Epidermal melanocyte (primary cell): ENCODE measurements around the gene MIEF1.
A peak's percentile ranks its signal among the peaks of the same experiment; 100 is the strongest.

Experiments used
- DNase-seq: peaks from one replicate; pipeline ENCODE4 v3.0.0; 2011; ENCODE audit warnings: low spot score; ENCODE audit not compliant: insufficient read length

Gene MIEF1

DNA sequence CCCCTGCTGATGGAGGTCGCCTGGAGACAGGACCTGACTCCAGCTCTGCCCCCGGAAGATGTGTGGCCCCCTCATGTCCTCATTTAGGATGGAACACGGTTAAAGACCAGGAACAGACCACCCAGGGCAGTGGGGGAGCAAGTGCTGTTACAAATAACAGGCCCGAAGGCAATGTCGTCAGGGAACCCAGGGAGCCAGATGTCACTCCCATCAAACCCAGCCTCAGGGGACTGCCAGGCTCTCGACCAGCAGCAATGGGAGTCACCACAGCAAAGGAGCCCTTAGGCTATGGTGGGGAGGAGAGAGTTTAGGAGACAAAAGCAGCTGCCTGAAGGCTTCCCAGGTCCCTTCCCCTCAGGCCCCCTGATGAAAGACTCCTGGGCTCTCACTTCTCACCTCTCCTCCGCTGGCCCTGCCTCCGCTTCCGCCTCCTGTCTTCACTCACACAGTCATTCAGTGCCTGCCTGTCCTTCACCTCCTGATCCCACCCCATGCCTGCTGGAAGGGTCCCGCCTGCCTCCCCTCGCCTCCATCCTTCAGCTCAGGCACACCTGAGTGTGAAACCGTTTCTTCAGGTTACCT lies 26.1 kb downstream of the MIEF1 start:
- no peak for DNase-seq

GRCh38 chr22:39528681-39529486 lies 26.8 kb downstream of the MIEF1 start:
- peak; percentile 74 for DNase-seq

GRCh38 chr22:39529487-39529851 lies 27.4 kb downstream of the MIEF1 start:
- DNase-seq = no peak

DNA sequence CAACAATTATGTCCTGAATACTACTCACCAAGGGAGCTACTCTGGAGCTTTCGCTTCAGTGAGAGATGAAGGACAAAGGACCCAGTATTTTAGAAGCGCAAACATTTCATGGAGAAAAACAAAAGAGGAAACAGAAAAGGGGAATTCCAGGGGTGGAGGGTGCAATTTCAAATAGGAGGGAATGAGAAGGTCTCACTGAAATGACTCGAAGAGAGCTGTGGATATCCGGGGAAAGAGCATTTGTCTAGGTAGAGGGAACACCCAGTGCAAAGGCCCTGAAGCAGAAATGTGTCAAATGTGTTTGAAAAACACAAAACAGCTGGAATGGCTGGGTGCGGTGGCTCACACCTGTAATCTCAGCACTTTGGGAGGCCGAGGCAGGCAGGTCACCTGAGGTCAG lies 28.0 kb downstream of the MIEF1 start:
- no peak for DNase-seq

GRCh38 chr22:39530692-39531331 lies 28.7 kb downstream of the MIEF1 start:
- no peak for DNase-seq

GRCh38 chr22:39532215-39533073 lies 30.4 kb downstream of the MIEF1 start, which contains the start of gene RPS19BP1:
TSS of gene RPS19BP1 (minus strand) at chr22:39532748. CDS start at chr22:39532738, 10 bp downstream.
- peak; percentile 94 for DNase-seq

GRCh38 chr22:39534092-39534506 lies 32.0 kb downstream of the MIEF1 start:
- no peak for DNase-seq

GRCh38 chr22:39534591-39535356 lies 32.7 kb downstream of the MIEF1 start:
- DNase-seq = peak; percentile 68

GRCh38 chr22:39535357-39535725 lies 33.3 kb downstream of the MIEF1 start:
- no peak for DNase-seq

DNA sequence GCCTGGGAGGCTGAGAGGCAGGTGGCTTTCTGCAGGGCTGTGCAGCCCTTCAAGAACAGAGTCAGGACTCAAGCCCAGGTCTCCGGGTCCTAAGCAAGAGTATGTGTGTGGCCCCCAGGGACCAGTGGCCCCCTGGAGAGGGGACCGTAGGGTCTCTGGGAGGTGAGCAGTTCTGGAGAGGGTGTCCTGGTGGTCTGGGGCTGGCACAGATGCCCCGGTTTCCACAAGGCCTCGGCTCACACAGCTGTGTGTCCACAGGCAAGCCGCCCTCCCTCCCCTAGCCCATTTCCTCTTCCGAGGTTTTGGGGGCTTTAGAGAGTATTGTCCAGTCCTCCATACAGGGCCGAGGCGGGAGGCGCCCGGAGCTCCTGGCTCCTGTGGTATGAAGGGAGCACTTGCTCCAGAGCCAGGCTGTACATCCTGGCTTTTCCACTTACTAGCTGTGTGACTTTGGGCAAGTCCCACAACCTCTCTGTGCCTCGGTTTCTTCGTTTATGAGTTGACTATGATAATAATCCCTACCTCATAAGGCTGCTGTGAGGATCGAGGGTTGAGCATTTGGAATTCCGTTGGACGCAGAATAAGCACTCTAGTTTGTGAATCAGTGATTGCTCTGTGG lies 33.9 kb downstream of the MIEF1 start:
- no peak for DNase-seq

GRCh38 chr22:39536711-39537110 lies 34.6 kb downstream of the MIEF1 start:
- no peak for DNase-seq

GRCh38 chr22:39537975-39538374 lies 35.9 kb downstream of the MIEF1 start:
- DNase-seq = no peak

GRCh38 chr22:39543095-39543494 lies 41.0 kb downstream of the MIEF1 start:
- DNase-seq = no peak

- DNase-seq = no peak
Observed at GRCh38 chr22:39545386-39546365, 43.6 kb downstream of the MIEF1 start.

DNA sequence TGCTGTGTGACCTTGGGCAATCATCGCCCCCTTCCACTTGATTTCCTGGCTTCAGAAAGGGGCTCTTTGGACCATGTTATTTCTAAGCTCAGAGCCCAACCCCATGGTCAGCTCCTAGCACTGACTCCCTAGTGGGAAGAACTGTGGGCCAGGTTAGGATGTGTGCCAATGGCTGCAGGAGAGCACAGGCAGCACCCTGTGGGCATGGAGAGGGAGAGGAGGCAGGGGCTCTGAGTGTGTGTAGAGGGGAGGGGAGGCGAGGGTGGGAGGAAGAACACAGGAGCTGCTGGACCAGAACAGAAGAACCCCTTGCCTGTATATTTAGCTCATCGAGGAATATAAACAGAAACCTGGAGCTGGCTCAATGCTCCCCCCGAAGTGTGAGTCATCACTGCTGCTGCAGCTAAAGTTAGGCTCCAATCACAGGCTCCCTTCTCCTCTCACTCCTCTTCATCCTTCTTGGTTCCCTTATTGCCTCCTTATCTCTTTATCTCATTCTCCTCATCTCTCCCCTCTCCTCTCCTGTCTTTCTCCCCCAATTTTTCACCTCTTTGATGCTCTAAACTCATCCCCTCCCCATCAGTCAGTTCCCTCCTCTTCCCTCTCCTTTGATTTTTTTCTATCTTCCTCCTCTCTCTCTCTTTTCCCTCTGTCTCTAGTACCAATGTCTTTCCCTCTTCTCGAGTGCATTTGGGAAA lies 44.9 kb downstream of the MIEF1 start:
- no peak for DNase-seq

GRCh38 chr22:39547587-39547947 lies 45.5 kb downstream of the MIEF1 start:
- no peak for DNase-seq

- no peak for DNase-seq
Observed at GRCh38 chr22:39553429-39553828, 51.3 kb downstream of the MIEF1 start.

DNA sequence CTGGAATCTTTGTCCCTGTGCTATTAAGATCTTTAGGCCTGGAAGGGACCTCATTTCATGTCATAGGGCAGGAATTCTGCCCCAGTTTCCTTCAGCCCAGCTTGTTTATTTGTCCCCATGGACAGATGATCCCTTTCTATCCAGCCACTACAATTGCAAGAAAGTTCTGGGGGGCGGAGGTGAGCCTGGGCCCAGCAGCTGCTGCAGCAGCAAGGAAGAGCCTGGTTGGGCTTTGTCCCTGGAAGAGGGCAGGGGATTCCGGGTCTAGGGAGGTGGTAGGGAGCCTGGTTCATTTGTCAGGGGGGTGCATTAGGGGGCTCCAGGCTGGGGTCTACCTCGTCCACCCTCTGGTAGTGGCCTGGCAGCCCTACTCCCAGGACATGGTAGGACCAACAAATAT lies 52.1 kb downstream of the MIEF1 start:
- no peak for DNase-seq
